ENCODE results near the gene HPN. TPM values are rescaled to one million over a fixed set of nuclear protein-coding genes. Genes with fewer than 3 reads are reported as not detected.

HPN gene
- total and polyA plus RNA-seq, 2 of the 13 experiments (the other 11 are each of a cell fraction or from before 2014, with no cell fraction given): 46.7 to 261 TPM

GRCh38 chr19:35017507-35017906 lies 24.0 kb upstream of the HPN start (continued):
- no peak for TF ChIP-seq KDM5A (IDR thresholded peaks at IDR 0.05; ENCODE audit: borderline replicate concordance, low read length)
- no peak for TF ChIP-seq DNMT1 (CRISPR knock-in tag; IDR thresholded peaks at IDR 0.05)
- TF ChIP-seq ZMAT3 (CRISPR knock-in tag; conservative IDR thresholded peaks at IDR 0.05): no peak
- no peak for TF ChIP-seq ZNF234 (CRISPR knock-in tag; conservative IDR thresholded peaks at IDR 0.05)
- TF ChIP-seq CBFB (CRISPR knock-in tag; IDR thresholded peaks at IDR 0.05): no peak

- ATAC-seq (no peak), FAIRE-seq (no peak), DNase-seq (ENCODE audit: low spot score) (no peak)
- H3K27me3 ChIP-seq (ENCODE audit: control insufficient read depth in 1 of 2, insufficient read depth in 2 of 2, low read length in 2 of 2): no peaks in the 10 kb centered on the region
- H3K9ac ChIP-seq (ENCODE audit: insufficient read depth, low read depth, low read length): no peak overlapping the region
- H3K79me2 ChIP-seq (ENCODE audit: insufficient read depth, low read length): no peaks in the 10 kb centered on the region
- H3K4me2 ChIP-seq (ENCODE audit: low read depth, low read length): no peak overlapping the region
- no peak overlapping the region for H3K27ac ChIP-seq (ENCODE audit: extremely low read length, insufficient read depth, low read length)
- CTCF ChIA-PET (ENCODE audit: low intra/inter-chr PET ratio, low total read pairs): no interaction called here
- POLR2A ChIA-PET: no interaction called here
- no peak overlapping the region for H2AFZ ChIP-seq (ENCODE audit: low read length)
- in situ Hi-C loops (cut with HindIII; ENCODE audit: extremely low pct_ligation_motif_present, low pct_unique_long_range_greater_than_20kb) (no loop called here), intact Hi-C loops (cut with micrococcal nuclease; ENCODE audit: unreplicated experiment) (no loop called here)
- BruUV-seq (replicated peaks): no TSS peak
- peaks cover 32 to 81% of the 10 kb centered on the region in 2 experiments for H3K36me3 ChIP-seq (replicated peaks in 1 of 2; ENCODE audit: control insufficient read depth in 1 of 2, insufficient read depth in 2 of 2, low read length in 2 of 2)
- no peaks in the 10 kb centered on the region for H3K9me3 ChIP-seq (ENCODE audit: low read length)
- no peaks in the 10 kb centered on the region for H3K4me1 ChIP-seq (ENCODE audit: insufficient read depth, low read length)
- 97% methylated on average over 4 of the region's 4 CpGs for whole genome bisulfite sequencing (ENCODE audit: low lambda C conversion rate)
- H3K4me3 ChIP-seq (replicated peaks in 1 of 3; ENCODE audit: insufficient read depth in 1 of 3, low read depth in 2 of 3, low read length in 3 of 3): no peak overlapping the region
- H4K20me1 ChIP-seq (ENCODE audit: insufficient read depth, low read length): 0 out of 2 replicates have a peak, but pooled peaks cover 15% of the 10 kb centered on the region
- no peak for TF ChIP-seq ZNF784 (CRISPR knock-in tag; IDR thresholded peaks at IDR 0.05; ENCODE audit: borderline replicate concordance)
- no peak for TF ChIP-seq SMARCC2 (IDR thresholded peaks at IDR 0.05)
- TF ChIP-seq DMAP1 (CRISPR knock-in tag; IDR thresholded peaks at IDR 0.05): no peak
- TF ChIP-seq ZBTB42 (CRISPR knock-in tag; IDR thresholded peaks at IDR 0.05): no peak
- TF ChIP-seq MXD1 (CRISPR knock-in tag; IDR thresholded peaks at IDR 0.05): no peak
- no peak for TF ChIP-seq ZNF775 (CRISPR knock-in tag; IDR thresholded peaks at IDR 0.05; ENCODE audit: borderline replicate concordance)
- no peak for TF ChIP-seq RCOR2 (CRISPR knock-in tag; IDR thresholded peaks at IDR 0.05)
- no peak for TF ChIP-seq PRMT3 (CRISPR knock-in tag; IDR thresholded peaks at IDR 0.05; ENCODE audit: borderline replicate concordance, low read depth)
- TF ChIP-seq ATF6 (CRISPR knock-in tag; conservative IDR thresholded peaks at IDR 0.05): no peak
- TF ChIP-seq CEBPZ (IDR thresholded peaks at IDR 0.05; ENCODE audit: low read length): no peak
- no peak for TF ChIP-seq ATF2 (CRISPR knock-in tag; IDR thresholded peaks at IDR 0.05)
Observed at GRCh38 chr19:35018379-35018778, 23.1 kb upstream of the HPN start.
